Measurements from ENCODE around the gene LINGO3.
A peak's percentile ranks its signal among the peaks of the same experiment; 100 is the strongest.

The LINGO3 gene

GRCh38 chr19:2339644-2340310 lies 31.8 kb upstream of the LINGO3 start:
- no peak for DNase-seq (ENCODE audit: low read depth)

- no peak for DNase-seq (ENCODE audit: low read depth)
These were observed 31.0 kb upstream of the LINGO3 start for GRCh38 chr19:2338751-2339643.

- DNase-seq (ENCODE audit: low read depth), result no peak
These were observed 30.2 kb upstream of the LINGO3 start for GRCh38 chr19:2338055-2338615.

- DNase-seq (ENCODE audit: low read depth), result peak; percentile 37
These were observed 29.4 kb upstream of the LINGO3 start for GRCh38 chr19:2337329-2337707.

GRCh38 chr19:2336528-2337328 lies 28.8 kb upstream of the LINGO3 start:
- no peak for DNase-seq (ENCODE audit: low read depth)

GRCh38 chr19:2335848-2336247 lies 27.9 kb upstream of the LINGO3 start:
- DNase-seq (ENCODE audit: low read depth), result no peak

- no peak for DNase-seq (ENCODE audit: low read depth)
These were observed 27.3 kb upstream of the LINGO3 start for GRCh38 chr19:2334986-2335846.

- no peak for DNase-seq (ENCODE audit: low read depth)
These were observed 26.5 kb upstream of the LINGO3 start for GRCh38 chr19:2334426-2334825.

GRCh38 chr19:2333807-2334211 lies 25.9 kb upstream of the LINGO3 start:
- no peak for DNase-seq (ENCODE audit: low read depth)

GRCh38 chr19:2333027-2333806 lies 25.3 kb upstream of the LINGO3 start:
- no peak for DNase-seq (ENCODE audit: low read depth)

GRCh38 chr19:2332341-2333026 lies 24.5 kb upstream of the LINGO3 start:
- DNase-seq (ENCODE audit: low read depth), result no peak

GRCh38 chr19:2331601-2332246 lies 23.8 kb upstream of the LINGO3 start:
- DNase-seq (ENCODE audit: low read depth), result no peak

GRCh38 chr19:2330632-2331284 lies 22.8 kb upstream of the LINGO3 start:
- DNase-seq (ENCODE audit: low read depth), result no peak

GRCh38 chr19:2330255-2330631 lies 22.3 kb upstream of the LINGO3 start:
- DNase-seq (ENCODE audit: low read depth), result no peak

GRCh38 chr19:2329501-2329916 lies 21.6 kb upstream of the LINGO3 start:
- no peak for DNase-seq (ENCODE audit: low read depth)

GRCh38 chr19:2329149-2329478 lies 21.2 kb upstream of the LINGO3 start:
- no peak for DNase-seq (ENCODE audit: low read depth)

- DNase-seq (ENCODE audit: low read depth), result peak; percentile 32
These were observed 20.6 kb upstream of the LINGO3 start, which contains the start of the genes LSM7 and SPPL2B for GRCh38 chr19:2328401-2329148. TSS of gene LSM7 (minus strand) at chr19:2328586. CDS start at chr19:2328566, 20 bp downstream. TSS of gene SPPL2B (plus strand) at chr19:2328684. CDS start at chr19:2328710, 26 bp downstream.

Measured in non-pigmented ciliary epithelial cell (primary cell).